Measurements from ENCODE around the gene DNA2. TPM values are rescaled to one million over a fixed set of nuclear protein-coding genes. Genes with fewer than 3 reads are reported as not detected.

Gene DNA2
- total RNA-seq, 1 experiment from 2014 or later, result 43.4 TPM

GRCh38 chr10:68496072-68496471, 24.3 kb upstream of the DNA2 start:
- no peak overlapping the region for H2BK20ac ChIP-seq (ENCODE audit: low read depth, low read length, poor library complexity, severe bottlenecking)
- Mint-ChIP-seq H3K27ac (peak overlapping the region; percentile 2 to 53 (median 14); a peak in 3 of 7 replicates), H3K36me3 (ENCODE audit: insufficient read depth in 1 of 3, low read depth in 3 of 3) (peaks cover 0 to 10% (median 1%) of the 10 kb centered on the region in 3 experiments; a peak in 4 of 7 replicates), H3K4me3 (peak overlapping the region in 1 of 2 experiments; percentile 28; a peak in 1 of 5 replicates), H3K27me3 (ENCODE audit: low read depth) (no peaks in the 10 kb centered on the region), H3K9me3 (no peaks in the 10 kb centered on the region), H3K4me1 (peaks cover 14 to 16% of the 10 kb centered on the region in 2 experiments)
- no peak overlapping the region for H3K23ac ChIP-seq (ENCODE audit: insufficient read length, low read depth, low read length)
- no peak overlapping the region for H2BK5ac ChIP-seq (ENCODE audit: insufficient read length, low read length)
- DNase-seq, result no peak
- H2BK120ac ChIP-seq (ENCODE audit: low read depth, low read length, poor library complexity, severe bottlenecking), result no peak overlapping the region
- H2BK12ac ChIP-seq (ENCODE audit: insufficient read length, low read depth, low read length), result no peak overlapping the region
- H3K9me3 ChIP-seq (ENCODE audit: control insufficient read depth, low read depth, low read length), result no peaks in the 10 kb centered on the region
- H3T11ph ChIP-seq (ENCODE audit: low read length), result no peak overlapping the region
- H2AFZ ChIP-seq (ENCODE audit: low read length), result no peak overlapping the region
- no peak overlapping the region for H2BK15ac ChIP-seq (ENCODE audit: low read depth, low read length)
- no peaks in the 10 kb centered on the region for H4K20me1 ChIP-seq (ENCODE audit: control insufficient read depth, insufficient read depth, insufficient read length)
- no peak overlapping the region for H3K4me2 ChIP-seq (ENCODE audit: insufficient read depth, insufficient read length, low read length)
- no peak overlapping the region for H4K5ac ChIP-seq (ENCODE audit: insufficient read length, low read depth, low read length)
- no peaks in the 10 kb centered on the region for H3K79me2 ChIP-seq (ENCODE audit: insufficient read depth, low read length)
- no CpG with 5 or more reads among the region's 2 CpGs for WGBS (ENCODE audit: extremely low coverage, insufficient read length, low lambda C conversion rate)
- no peaks in the 10 kb centered on the region for H3K27me3 ChIP-seq (ENCODE audit: insufficient read depth, low read length)
- H3K4me1 ChIP-seq (ENCODE audit: insufficient read depth, low read length), result peaks cover 2% of the 10 kb centered on the region; the same call in 1 of the 2 replicates
- no peaks in the 10 kb centered on the region for H3K79me1 ChIP-seq (ENCODE audit: insufficient read depth, low read depth, low read length, poor library complexity, severe bottlenecking)
- TF ChIP-seq CTCF (conservative IDR thresholded peaks at IDR 0.05), result no peak
- H3K23me2 ChIP-seq (ENCODE audit: insufficient read length, low read depth, low read length, poor library complexity, severe bottlenecking), result no peaks in the 10 kb centered on the region
- no peak overlapping the region for H4K8ac ChIP-seq (replicated peaks; ENCODE audit: insufficient read length, low read depth, low read length)
- no peak overlapping the region for H2AK5ac ChIP-seq (ENCODE audit: insufficient read length, low read length)
- H3K27ac ChIP-seq (ENCODE audit: insufficient read length, low read depth, low read length), result no peak overlapping the region
- H3K9ac ChIP-seq (ENCODE audit: extremely low read depth, insufficient read length, low read length), result no peak overlapping the region
- H3K18ac ChIP-seq (ENCODE audit: insufficient read length, low read depth, low read length), result no peak overlapping the region
- H3K4ac ChIP-seq (ENCODE audit: low read depth, low read length), result no peak overlapping the region
- no peak overlapping the region for H3K56ac ChIP-seq (ENCODE audit: insufficient read length, low read depth, low read length)
- no peak overlapping the region for H3K14ac ChIP-seq (ENCODE audit: insufficient read depth, low read length)
- no peak overlapping the region for H4K91ac ChIP-seq (ENCODE audit: insufficient read length, low read depth, low read length)

Measured in H9 (cell line).